Right lobe of liver (tissue), 6 donors: ENCODE data around the gene AFG1L. TPM values are rescaled to one million over a fixed set of nuclear protein-coding genes. Genes with fewer than 3 reads are reported as not detected.

Source experiments
- ATAC-seq, 4 donors: fragments of 200-7000 bp; cut with Tn5 transposase; one replicate each; pipeline ENCODE4 v1.9.1; 2020; ENCODE audit warnings: mild to moderate bottlenecking in 4 of 4, moderate library complexity in 4 of 4
- DNase-seq, 3 donors: peaks; one replicate each; pipeline ENCODE4 v3.0.0-alpha.2; 2020
- H3K27ac ChIP-seq, 3 donors: fragments of 200-600 bp; one replicate each; pipeline ENCODE4 v1.8.0; 2022
- H3K27me3 ChIP-seq, 2 donors: fragments of 200-600 bp; one replicate each; pipeline ENCODE4 v1.8.0; 2022
- H3K36me3 ChIP-seq, 4 donors: fragments of 200-600 bp; sonication (generic) in 1 of 4; one replicate each; pipeline versions ENCODE4 v1.5.1 to v1.8.0; 2017 to 2022; ENCODE audit warnings: control low read depth in 1 of 4
- H3K4me1 ChIP-seq, 4 donors: fragments of 200-600 bp; sonication (generic) in 1 of 4; one replicate each; pipeline versions ENCODE4 v1.5.1 to v1.8.0; 2017 to 2022; ENCODE audit warnings: control low read depth in 1 of 4
- H3K4me3 ChIP-seq, 3 donors: fragments of 200-600 bp; one replicate each; pipeline ENCODE4 v1.8.0; 2022
- H3K9me3 ChIP-seq, 4 donors: fragments of 200-600 bp; sonication (generic) in 1 of 4; one replicate each; pipeline versions ENCODE4 v1.5.1 to v1.8.0; 2017 to 2022; ENCODE audit warnings: control low read depth in 1 of 4
- CTCF ChIP-seq, 4 donors: fragments of 200-600 bp in 3 of 4; fragments of 450-650 bp in 1 of 4; IDR thresholded peaks; one replicate each; pipeline versions ENCODE4 v1.5.1 to v1.8.0; 2016 to 2022; ENCODE audit warnings: antibody characterized with exemption in 4 of 4, mild to moderate bottlenecking in 2 of 4
- POLR2A ChIP-seq: fragments of 450-650 bp; IDR thresholded peaks from one replicate; pipeline ENCODE4 v1.6.1; 2017; ENCODE audit warnings: antibody characterized with exemption, mild to moderate bottlenecking
- WGBS: methylation state at CpG from one replicate; pipeline ENCODE4 v1.1.6; 2018; ENCODE audit warnings: low coverage, low lambda C conversion rate; ENCODE audit not compliant: insufficient coverage; ENCODE audit errors: missing lambda C conversion rate; 5-methylcytosine and 5-hydroxymethylcytosine counted together
- intact Hi-C, 2 donors: fragments of 100-400 bp; cut with DNase I; formaldehyde crosslinking; loops; one replicate each; pipeline versions ENCODE4 v1.11.2 to v1.14.1; 2022
- total RNA-seq, 6 experiments: library from RNA; depleted of rRNA in 2 of 6; stranded (reverse); fragments of >200 nt in 2 of 6; fragmentation: NEBNext Ultra II Directional in 3 of 6; extraction: Animal tissue kit (Norgen Biotek cat#: 25700) in 3 of 6; gene quantifications; one replicate each; pipeline versions ENCODE4 v1.1.0 to v1.2.4, GENCODE V29; 2016 to 2023
- donor health status: DM: no; HTN: yes; CAD: no.
- donor health status: DM: no; HTN: no; CAD: no.
- donor health status: DM: no; HTN: no; CAD: no.
- donor health status: DM: no; HTN: yes; CAD: no.
- donor health status: DM: no; HTN: yes; CAD: no.

AFG1L gene
- total RNA-seq, 6 experiments from 2014 or later: 1.5 to 5.6 (median 4.6) TPM

GRCh38 chr6:108274546-108274945, 20.3 kb upstream of the AFG1L start:
- intact Hi-C loops: no loop called here
- H3K4me1 ChIP-seq: no peaks in the 10 kb centered on the region
- TF ChIP-seq CTCF (IDR thresholded peaks at IDR 0.05) (no peak), POLR2A (no peak)
- no peaks in the 10 kb centered on the region for H3K9me3 ChIP-seq
- 83% methylated on average over 2 of the region's 2 CpGs for WGBS
- H3K27ac ChIP-seq: no peak overlapping the region
- ATAC-seq (no peak), DNase-seq (no peak)
- H3K27me3 ChIP-seq: no peaks in the 10 kb centered on the region
- H3K36me3 ChIP-seq: no peaks in the 10 kb centered on the region
- H3K4me3 ChIP-seq: no peak overlapping the region

GRCh38 chr6:108275976-108276375, 18.9 kb upstream of the AFG1L start:
- WGBS: 58% methylated on average over 2 of the region's 2 CpGs
- H3K36me3 ChIP-seq: no peaks in the 10 kb centered on the region
- H3K9me3 ChIP-seq: no peaks in the 10 kb centered on the region
- no peak overlapping the region for H3K4me3 ChIP-seq
- ATAC-seq (no peak), DNase-seq (no peak)
- H3K27ac ChIP-seq: no peak overlapping the region
- TF ChIP-seq POLR2A (no peak), CTCF (IDR thresholded peaks at IDR 0.05) (no peak)
- H3K4me1 ChIP-seq: no peaks in the 10 kb centered on the region
- H3K27me3 ChIP-seq: no peaks in the 10 kb centered on the region
- intact Hi-C loops: no loop called here

- H3K27me3 ChIP-seq: no peaks in the 10 kb centered on the region
- intact Hi-C loops: no loop called here
- no peaks in the 10 kb centered on the region for H3K9me3 ChIP-seq
- no peaks in the 10 kb centered on the region for H3K36me3 ChIP-seq
- no peak for TF ChIP-seq POLR2A
- TF ChIP-seq CTCF (IDR thresholded peaks at IDR 0.05): no peak
- no peaks in the 10 kb centered on the region for H3K4me1 ChIP-seq
- H3K4me3 ChIP-seq: no peak overlapping the region
- H3K27ac ChIP-seq: no peak overlapping the region
- DNase-seq (no peak), ATAC-seq (no peak)
- WGBS: 67% methylated on average over 1 of the region's 1 CpG
These were observed 17.6 kb upstream of the AFG1L start for GRCh38 chr6:108277295-108277694.

- ATAC-seq (no peak), DNase-seq (no peak)
- H3K27ac ChIP-seq: no peak overlapping the region
- 97% methylated on average over 3 of the region's 4 CpGs for WGBS
- no peaks in the 10 kb centered on the region for H3K27me3 ChIP-seq
- H3K9me3 ChIP-seq: no peaks in the 10 kb centered on the region
- no peak overlapping the region for H3K4me3 ChIP-seq
- H3K4me1 ChIP-seq: no peaks in the 10 kb centered on the region
- intact Hi-C loops: no loop called here
- no peak for TF ChIP-seq POLR2A
- H3K36me3 ChIP-seq: no peaks in the 10 kb centered on the region
These were observed 17.0 kb upstream of the AFG1L start for GRCh38 chr6:108277831-108278230.

GRCh38 chr6:108285381-108285780, 9.5 kb upstream of the AFG1L start:
- no peak for TF ChIP-seq POLR2A
- no peak for TF ChIP-seq CTCF (IDR thresholded peaks at IDR 0.05)
- H3K4me1 ChIP-seq: no peaks in the 10 kb centered on the region
- intact Hi-C loops: no loop called here
- H3K4me3 ChIP-seq: no peak overlapping the region
- DNase-seq (no peak), ATAC-seq (no peak)
- no peak overlapping the region for H3K27ac ChIP-seq
- no peaks in the 10 kb centered on the region for H3K36me3 ChIP-seq
- no peaks in the 10 kb centered on the region for H3K27me3 ChIP-seq
- H3K9me3 ChIP-seq: no peaks in the 10 kb centered on the region
